Transverse colon (tissue), 3 donors: ENCODE measurements around the gene WIPF1.

ENCODE experiments used
- POLR2A ChIP-seq: fragments of 450-650 bp; IDR thresholded peaks from one replicate; pipeline ENCODE4 v1.6.1; 2016; ENCODE audit warnings: antibody characterized with exemption, mild to moderate bottlenecking, moderate library complexity
- TF ChIP-seq, protein P1 (sequence below), 5 experiments: fragments of 200-600 bp in 3 of 5; fragments of 450-650 bp in 2 of 5; sonication (generic) in 3 of 5; IDR thresholded peaks; 1 replicate in 2 of 5; 2 replicates in 3 of 5; pipeline ENCODE4 v1.5.1; 2016 to 2017; ENCODE audit warnings: antibody characterized with exemption in 5 of 5, inconsistent platforms in 3 of 5, mild to moderate bottlenecking in 2 of 5, moderate library complexity in 1 of 5

DNA sequence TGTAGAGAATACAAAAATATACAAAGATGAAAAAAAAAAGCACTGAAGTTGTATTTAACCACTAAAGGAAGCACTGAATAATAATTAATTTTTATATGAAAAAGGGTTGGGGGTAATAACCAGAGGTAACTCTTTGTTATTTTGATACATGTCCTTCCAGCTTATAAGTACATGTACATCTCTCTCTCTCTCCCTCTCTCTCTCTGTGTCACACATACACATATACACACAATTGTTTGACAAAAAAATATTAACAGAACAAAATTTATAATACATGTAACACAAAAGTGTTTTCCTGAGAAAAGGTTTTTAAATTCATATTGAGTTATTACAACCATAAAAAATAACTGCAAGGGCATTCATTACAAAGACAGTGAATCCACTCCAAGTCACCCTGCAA lies 4.6 kb downstream of the WIPF1 start:
- TF ChIP-seq, protein P1, sequence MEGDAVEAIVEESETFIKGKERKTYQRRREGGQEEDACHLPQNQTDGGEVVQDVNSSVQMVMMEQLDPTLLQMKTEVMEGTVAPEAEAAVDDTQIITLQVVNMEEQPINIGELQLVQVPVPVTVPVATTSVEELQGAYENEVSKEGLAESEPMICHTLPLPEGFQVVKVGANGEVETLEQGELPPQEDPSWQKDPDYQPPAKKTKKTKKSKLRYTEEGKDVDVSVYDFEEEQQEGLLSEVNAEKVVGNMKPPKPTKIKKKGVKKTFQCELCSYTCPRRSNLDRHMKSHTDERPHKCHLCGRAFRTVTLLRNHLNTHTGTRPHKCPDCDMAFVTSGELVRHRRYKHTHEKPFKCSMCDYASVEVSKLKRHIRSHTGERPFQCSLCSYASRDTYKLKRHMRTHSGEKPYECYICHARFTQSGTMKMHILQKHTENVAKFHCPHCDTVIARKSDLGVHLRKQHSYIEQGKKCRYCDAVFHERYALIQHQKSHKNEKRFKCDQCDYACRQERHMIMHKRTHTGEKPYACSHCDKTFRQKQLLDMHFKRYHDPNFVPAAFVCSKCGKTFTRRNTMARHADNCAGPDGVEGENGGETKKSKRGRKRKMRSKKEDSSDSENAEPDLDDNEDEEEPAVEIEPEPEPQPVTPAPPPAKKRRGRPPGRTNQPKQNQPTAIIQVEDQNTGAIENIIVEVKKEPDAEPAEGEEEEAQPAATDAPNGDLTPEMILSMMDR (IDR thresholded peaks at IDR 0.05) = no peak
- no peak for TF ChIP-seq POLR2A
